Chondrocyte (in vitro differentiated cells): ENCODE data around the gene MGAT4C. TPM values are rescaled to one million over a fixed set of nuclear protein-coding genes. Genes with fewer than 3 reads are reported as not detected.
"Not testable (repeated sequence)": the region's sequence is repeated elsewhere in the genome, so short reads cannot be mapped to it uniquely, and the experiment has no call there.

ENCODE experiments used
- DNase-seq: peaks from one replicate; pipeline ENCODE4 v3.0.0; 2021; ENCODE audit warnings: mixed read lengths, low spot score
- H3K27ac Mint-ChIP-seq: one replicate; pipeline ENCODE4 v1.8.0; 2021; ENCODE audit warnings: mild to moderate bottlenecking, moderate library complexity, mixed read lengths; ENCODE audit not compliant: unreplicated experiment
- H3K27me3 Mint-ChIP-seq: 2 replicates; pipeline ENCODE4 v1.8.0; 2021; ENCODE audit warnings: low read depth, mixed read lengths
- H3K36me3 Mint-ChIP-seq: 2 replicates; pipeline ENCODE4 v1.8.0; 2021; ENCODE audit warnings: low read depth, mixed read lengths
- H3K4me1 Mint-ChIP-seq: 2 replicates; pipeline ENCODE4 v1.8.0; 2021; ENCODE audit warnings: low read depth, mild to moderate bottlenecking, mixed read lengths
- H3K4me3 Mint-ChIP-seq: one replicate; pipeline ENCODE4 v1.8.0; 2021; ENCODE audit warnings: mild to moderate bottlenecking, moderate library complexity, mixed read lengths; ENCODE audit not compliant: unreplicated experiment
- H3K9me3 Mint-ChIP-seq: 2 replicates; pipeline ENCODE4 v1.8.0; 2021; ENCODE audit warnings: low read depth, mixed read lengths
- total RNA-seq: library from RNA; stranded (reverse); gene quantifications from 3 replicates; pipeline ENCODE4 v1.2.1, GENCODE V29; 2021
- TF ChIP-seq, protein P1 (sequence below): fragments of 200-600 bp; sonication (generic); IDR thresholded peaks from 2 replicates; pipeline ENCODE4 v1.5.0; 2021; ENCODE audit warnings: antibody characterized with exemption, mild to moderate bottlenecking, moderate library complexity

Gene MGAT4C
- total RNA-seq, 1 donor from 2014 or later = 0.30 TPM

- TF ChIP-seq, protein P1, sequence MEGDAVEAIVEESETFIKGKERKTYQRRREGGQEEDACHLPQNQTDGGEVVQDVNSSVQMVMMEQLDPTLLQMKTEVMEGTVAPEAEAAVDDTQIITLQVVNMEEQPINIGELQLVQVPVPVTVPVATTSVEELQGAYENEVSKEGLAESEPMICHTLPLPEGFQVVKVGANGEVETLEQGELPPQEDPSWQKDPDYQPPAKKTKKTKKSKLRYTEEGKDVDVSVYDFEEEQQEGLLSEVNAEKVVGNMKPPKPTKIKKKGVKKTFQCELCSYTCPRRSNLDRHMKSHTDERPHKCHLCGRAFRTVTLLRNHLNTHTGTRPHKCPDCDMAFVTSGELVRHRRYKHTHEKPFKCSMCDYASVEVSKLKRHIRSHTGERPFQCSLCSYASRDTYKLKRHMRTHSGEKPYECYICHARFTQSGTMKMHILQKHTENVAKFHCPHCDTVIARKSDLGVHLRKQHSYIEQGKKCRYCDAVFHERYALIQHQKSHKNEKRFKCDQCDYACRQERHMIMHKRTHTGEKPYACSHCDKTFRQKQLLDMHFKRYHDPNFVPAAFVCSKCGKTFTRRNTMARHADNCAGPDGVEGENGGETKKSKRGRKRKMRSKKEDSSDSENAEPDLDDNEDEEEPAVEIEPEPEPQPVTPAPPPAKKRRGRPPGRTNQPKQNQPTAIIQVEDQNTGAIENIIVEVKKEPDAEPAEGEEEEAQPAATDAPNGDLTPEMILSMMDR = no peak
- no peaks in the 10 kb centered on the region for H3K36me3 Mint-ChIP-seq
- no peaks in the 10 kb centered on the region for H3K9me3 Mint-ChIP-seq
- no peaks in the 10 kb centered on the region for H3K27me3 Mint-ChIP-seq
- H3K4me1 Mint-ChIP-seq = no peaks in the 10 kb centered on the region
- H3K27ac Mint-ChIP-seq = no peak overlapping the region
- DNase-seq = no peak
- H3K4me3 Mint-ChIP-seq = no peak overlapping the region
These were observed 159.0 kb downstream of the MGAT4C start for GRCh38 chr12:86097161-86097560.

GRCh38 chr12:86091681-86092080, 164.5 kb downstream of the MGAT4C start:
- DNase-seq = no peak
- Mint-ChIP-seq H3K27ac (no peak overlapping the region), H3K4me3 (no peak overlapping the region), H3K4me1 (no peaks in the 10 kb centered on the region), H3K9me3 (no peaks in the 10 kb centered on the region), H3K36me3 (no peaks in the 10 kb centered on the region), H3K27me3 (no peaks in the 10 kb centered on the region)
- TF ChIP-seq, protein P1 = no peak

DNA sequence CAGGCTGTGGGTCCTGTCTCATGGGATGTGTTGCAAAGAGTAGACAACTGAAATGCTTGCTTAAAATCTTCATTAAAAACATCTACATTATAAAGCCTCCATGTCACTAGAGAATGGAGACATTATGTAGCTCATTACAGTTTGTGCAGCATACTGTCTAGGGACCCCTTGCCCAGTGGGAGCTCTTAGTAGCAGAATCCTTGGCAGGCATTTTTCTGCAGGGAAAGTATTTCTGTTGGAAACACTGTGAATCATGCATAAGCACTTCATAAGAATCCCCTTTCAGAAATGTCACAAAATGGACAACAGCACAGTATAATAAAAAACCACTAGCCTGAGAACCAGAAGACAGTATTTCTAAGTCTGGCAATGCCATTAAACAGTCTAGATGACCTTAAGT, 174.3 kb downstream of the MGAT4C start:
- Mint-ChIP-seq H3K27me3 (no peaks in the 10 kb centered on the region), H3K27ac (peak overlapping the region; percentile 29), H3K36me3 (no peaks in the 10 kb centered on the region), H3K4me3 (no peak overlapping the region), H3K9me3 (peaks cover 5% of the 10 kb centered on the region), H3K4me1 (peaks cover 9% of the 10 kb centered on the region)
- DNase-seq = no peak
- TF ChIP-seq, protein P1 = no peak

- not testable (repeated sequence) for DNase-seq, H3K36me3 Mint-ChIP-seq, H3K27me3 Mint-ChIP-seq, H3K4me3 Mint-ChIP-seq, H3K4me1 Mint-ChIP-seq
- H3K9me3 Mint-ChIP-seq = peaks cover 17% of the 10 kb centered on the region
- peak overlapping the region; percentile 37 for H3K27ac Mint-ChIP-seq
These were observed 197.1 kb downstream of the MGAT4C start for GRCh38 chr12:86059052-86059451.

DNA sequence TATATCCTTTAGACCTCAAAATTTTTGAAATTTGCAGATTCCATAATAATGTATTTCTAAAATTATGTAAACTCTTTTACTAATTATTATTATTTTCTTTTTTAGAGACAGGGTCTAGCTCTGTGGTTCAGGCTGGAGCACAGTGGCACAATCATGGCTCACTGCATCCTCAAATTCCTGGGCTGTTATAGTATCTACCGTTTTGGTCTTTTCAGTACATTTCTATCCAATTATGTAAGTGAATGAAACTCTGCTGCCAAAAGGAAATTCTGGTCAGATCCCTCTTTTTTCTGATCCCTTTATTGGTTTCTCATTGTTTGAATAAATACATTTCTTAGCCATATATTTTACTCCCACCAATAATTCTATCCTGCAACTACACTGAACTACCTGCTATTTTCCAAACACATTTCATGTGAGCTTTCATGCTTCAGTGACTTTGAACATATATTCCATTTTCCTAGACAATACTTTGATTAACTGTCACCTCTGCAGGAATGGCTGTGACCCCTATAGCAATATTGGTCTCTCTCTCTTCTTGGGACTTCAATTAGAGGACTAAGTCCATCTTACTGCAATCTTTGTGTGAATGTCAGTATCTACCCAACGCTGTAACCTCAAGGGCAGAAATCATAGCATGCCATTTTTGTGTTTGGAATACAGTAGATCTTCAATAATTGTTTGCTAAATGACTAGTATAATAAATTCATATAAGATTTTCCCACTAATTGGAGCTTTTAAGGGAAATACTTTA, 198.9 kb downstream of the MGAT4C start:
- Mint-ChIP-seq H3K4me3 (no peak overlapping the region), H3K27me3 (peaks cover 3% of the 10 kb centered on the region), H3K27ac (no peak overlapping the region), H3K9me3 (peaks cover 3% of the 10 kb centered on the region), H3K36me3 (no peaks in the 10 kb centered on the region), H3K4me1 (no peaks in the 10 kb centered on the region)
- TF ChIP-seq, protein P1 = no peak
- no peak for DNase-seq

DNA sequence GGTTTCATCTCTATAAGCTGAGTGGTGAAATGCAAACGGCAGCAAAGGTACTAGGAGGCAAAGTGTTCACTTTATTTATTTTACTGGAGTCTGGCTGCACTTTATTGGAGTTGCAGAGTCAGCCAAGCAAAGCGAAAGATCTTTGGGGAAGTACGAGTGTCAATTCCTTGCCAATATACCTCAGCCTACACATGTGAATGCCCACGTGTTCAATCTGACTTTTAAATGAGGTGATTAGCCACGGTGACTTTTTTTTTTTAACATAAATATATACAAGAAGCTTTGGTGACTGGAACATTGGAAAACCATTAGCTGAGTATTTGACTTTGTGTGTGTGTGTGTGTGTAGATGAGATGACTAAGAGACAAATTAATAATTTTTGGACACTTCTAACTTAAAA, 203.3 kb downstream of the MGAT4C start:
- Mint-ChIP-seq H3K4me1 (no peaks in the 10 kb centered on the region), H3K27ac (no peak overlapping the region), H3K9me3 (peaks cover 3% of the 10 kb centered on the region), H3K4me3 (no peak overlapping the region), H3K27me3 (peaks cover 2% of the 10 kb centered on the region), H3K36me3 (no peaks in the 10 kb centered on the region)
- DNase-seq = no peak
- TF ChIP-seq, protein P1 = no peak
